SU-DHL-6 (cell line): ENCODE data around the gene KLK12.

Experiments used
- EZH2phosphoT487 ChIP-seq: fragments of 200-600 bp; sonication (generic), shearing (Covaris generic); conservative IDR thresholded peaks from 2 replicates; pipeline ENCODE4 v1.6.1; 2018; ENCODE audit warnings: mild to moderate bottlenecking, antibody characterized with exemption, low read length, moderate library complexity, mixed read lengths
- TF ChIP-seq, protein P1 (sequence below): fragments of 200-600 bp; sonication (generic); IDR thresholded peaks from one replicate; pipeline ENCODE4 v1.5.1; 2017; ENCODE audit warnings: antibody characterized with exemption, mild to moderate bottlenecking, low read length, moderate library complexity; ENCODE audit not compliant: insufficient read depth, poor library complexity, severe bottlenecking

GRCh38 chr19:51024924-51025323 is 9.9 kb downstream of the KLK12 start:
- TF ChIP-seq, protein P1, sequence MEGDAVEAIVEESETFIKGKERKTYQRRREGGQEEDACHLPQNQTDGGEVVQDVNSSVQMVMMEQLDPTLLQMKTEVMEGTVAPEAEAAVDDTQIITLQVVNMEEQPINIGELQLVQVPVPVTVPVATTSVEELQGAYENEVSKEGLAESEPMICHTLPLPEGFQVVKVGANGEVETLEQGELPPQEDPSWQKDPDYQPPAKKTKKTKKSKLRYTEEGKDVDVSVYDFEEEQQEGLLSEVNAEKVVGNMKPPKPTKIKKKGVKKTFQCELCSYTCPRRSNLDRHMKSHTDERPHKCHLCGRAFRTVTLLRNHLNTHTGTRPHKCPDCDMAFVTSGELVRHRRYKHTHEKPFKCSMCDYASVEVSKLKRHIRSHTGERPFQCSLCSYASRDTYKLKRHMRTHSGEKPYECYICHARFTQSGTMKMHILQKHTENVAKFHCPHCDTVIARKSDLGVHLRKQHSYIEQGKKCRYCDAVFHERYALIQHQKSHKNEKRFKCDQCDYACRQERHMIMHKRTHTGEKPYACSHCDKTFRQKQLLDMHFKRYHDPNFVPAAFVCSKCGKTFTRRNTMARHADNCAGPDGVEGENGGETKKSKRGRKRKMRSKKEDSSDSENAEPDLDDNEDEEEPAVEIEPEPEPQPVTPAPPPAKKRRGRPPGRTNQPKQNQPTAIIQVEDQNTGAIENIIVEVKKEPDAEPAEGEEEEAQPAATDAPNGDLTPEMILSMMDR = no peak
- TF ChIP-seq EZH2phosphoT487 = no peak
